H1 (cell line): ENCODE data around the gene CCNI2. TPM values are rescaled to one million over a fixed set of nuclear protein-coding genes. Genes with fewer than 3 reads are reported as not detected.

Experiments used
- CTCF ChIA-PET: fragments of 300-600 bp; sonication (Branson Sonifier 250); formaldehyde crosslinking; loops from one replicate; lab custom pipeline; 2021; ENCODE audit not compliant: partially characterized antibody; lab: Charles Lee
- POLR2A ChIA-PET: fragments of 300-600 bp; sonication (Branson Sonifier 250); formaldehyde crosslinking; loops from one replicate; lab custom pipeline; 2021; ENCODE audit warnings: inconsistent platforms; ENCODE audit not compliant: partially characterized antibody; lab: Charles Lee
- DNase-seq, 2 experiments: peaks; one replicate each; pipeline versions ENCODE4 v3.0.0 to v3.0.0-alpha.2; 2010 to 2022; ENCODE audit warnings: low spot score in 2 of 2, low read depth in 1 of 2, mixed read lengths in 1 of 2
- FAIRE-seq: peaks from 2 replicates; lab custom pipeline; 2011; peaks lifted over from hg19 to GRCh38; lab: Jason Lieb, UNC
- H2AFZ ChIP-seq: 2 replicates; pipeline ENCODE4 v1.8.1; 2012; ENCODE audit warnings: low read length, inconsistent platforms
- H2AK5ac ChIP-seq: 2 replicates; pipeline ENCODE4 v1.6.1; 2013; ENCODE audit warnings: low read depth, low read length
- H2BK120ac ChIP-seq: replicated peaks from 2 replicates; pipeline ENCODE3; 2013; ENCODE audit warnings: low read depth, low read length, inconsistent platforms
- H2BK12ac ChIP-seq: 2 replicates; pipeline ENCODE4 v1.6.1; 2013; ENCODE audit warnings: low read depth, low read length
- H2BK15ac ChIP-seq: 2 replicates; pipeline ENCODE4 v1.6.1; 2013; ENCODE audit warnings: low read length
- H2BK20ac ChIP-seq: 2 replicates; pipeline ENCODE4 v1.6.1; 2013; ENCODE audit warnings: low read length
- H2BK5ac ChIP-seq: 2 replicates; pipeline ENCODE4 v1.6.1; 2013; ENCODE audit warnings: low read depth, low read length
- H3K14ac ChIP-seq: 2 replicates; pipeline ENCODE4 v1.6.1; 2013; ENCODE audit warnings: inconsistent platforms; ENCODE audit not compliant: insufficient read length
- H3K18ac ChIP-seq: 2 replicates; pipeline ENCODE4 v1.6.1; 2013; ENCODE audit warnings: low read length; ENCODE audit errors: extremely low read depth
- H3K23ac ChIP-seq: 2 replicates; pipeline ENCODE4 v1.6.1; 2013; ENCODE audit warnings: inconsistent platforms; ENCODE audit not compliant: insufficient read length
- H3K23me2 ChIP-seq: 2 replicates; pipeline ENCODE4 v1.6.1; 2013; ENCODE audit warnings: low read depth, low read length
- H3K27ac ChIP-seq: 2 replicates; pipeline ENCODE4 v1.6.1; 2011; ENCODE audit warnings: low read depth, low read length, inconsistent platforms
- H3K27me3 ChIP-seq, 4 experiments: replicated peaks in 1 of 4; 1 replicate in 1 of 4; 2 replicates in 3 of 4; pipeline versions ENCODE4 v1.6.1 to v1.8.1; 2011 to 2013; ENCODE audit warnings: low read length in 3 of 4, mild to moderate bottlenecking in 3 of 4, inconsistent platforms in 2 of 4, mixed read lengths in 2 of 4, moderate library complexity in 1 of 4; ENCODE audit not compliant: control insufficient read depth in 3 of 4, insufficient read depth in 3 of 4; ENCODE audit errors: extremely low read depth in 1 of 4
- H3K36me3 ChIP-seq, 4 experiments: 2 replicates each; pipeline versions ENCODE4 v1.6.1 to v1.8.1; 2011 to 2013; ENCODE audit warnings: mild to moderate bottlenecking in 4 of 4, low read length in 3 of 4, moderate library complexity in 2 of 4, control low read depth in 1 of 4, inconsistent platforms in 1 of 4; ENCODE audit not compliant: insufficient read depth in 4 of 4, control insufficient read depth in 2 of 4
- H3K4ac ChIP-seq: replicated peaks from 2 replicates; pipeline ENCODE3; 2013; ENCODE audit warnings: low read length, low read depth, mixed read lengths, inconsistent platforms; ENCODE audit not compliant: insufficient read length
- H3K4me1 ChIP-seq, 4 experiments: replicated peaks in 1 of 4; 1 replicate in 1 of 4; 2 replicates in 3 of 4; pipeline versions ENCODE4 v1.6.1 to v1.8.1; 2011 to 2013; ENCODE audit warnings: low read length in 3 of 4, inconsistent platforms in 2 of 4, mixed read lengths in 1 of 4; ENCODE audit not compliant: insufficient read depth in 4 of 4, control insufficient read depth in 3 of 4
- H3K4me2 ChIP-seq, 2 experiments: 2 replicates each; pipeline versions ENCODE4 v1.6.1 to v1.8.1; 2011 to 2013; ENCODE audit warnings: low read depth in 2 of 2, low read length in 2 of 2, control low read depth in 1 of 2, inconsistent platforms in 1 of 2, mild to moderate bottlenecking in 1 of 2; ENCODE audit not compliant: insufficient read depth in 1 of 2
- H3K4me3 ChIP-seq, 4 experiments: fragments of 200-600, 300-600 bp in 1 of 4; sonication (generic), shearing (Covaris generic), sonication (Bioruptor Twin) in 1 of 4; 2 replicates each; pipeline versions ENCODE4 v1.5.1 to v1.8.1; 2011 to 2016; ENCODE audit warnings: low read length in 4 of 4, low read depth in 3 of 4, control low read depth in 2 of 4, inconsistent platforms in 2 of 4, mild to moderate bottlenecking in 2 of 4, mixed read lengths in 1 of 4, moderate library complexity in 1 of 4; ENCODE audit not compliant: insufficient read depth in 2 of 4; ENCODE audit errors: extremely low read depth in 1 of 4
- H3K56ac ChIP-seq: replicated peaks from 2 replicates; pipeline ENCODE3; 2013; ENCODE audit warnings: low read depth, mild to moderate bottlenecking, mixed read lengths, low read length, inconsistent platforms; ENCODE audit not compliant: insufficient read length
- H3K79me1 ChIP-seq: 2 replicates; pipeline ENCODE4 v1.6.1; 2013; ENCODE audit warnings: low read depth, low read length, control low read depth
- H3K79me2 ChIP-seq, 2 experiments: 2 replicates each; pipeline versions ENCODE4 v1.6.1 to v1.8.1; 2012 to 2013; ENCODE audit warnings: low read length in 2 of 2, mild to moderate bottlenecking in 2 of 2, inconsistent platforms in 1 of 2; ENCODE audit not compliant: insufficient read depth in 2 of 2, control insufficient read depth in 1 of 2
- H3K9ac ChIP-seq, 4 experiments: replicated peaks in 1 of 4; 1 replicate in 1 of 4; 2 replicates in 3 of 4; pipeline versions ENCODE4 v1.6.1 to v1.8.1; 2011 to 2013; ENCODE audit warnings: low read depth in 3 of 4, low read length in 3 of 4, control low read depth in 2 of 4, mild to moderate bottlenecking in 2 of 4, moderate library complexity in 2 of 4, inconsistent platforms in 1 of 4; ENCODE audit errors: extremely low read depth in 1 of 4
- H3K9me3 ChIP-seq, 2 experiments: 2 replicates each; pipeline versions ENCODE4 v1.6.1 to v1.8.1; 2012 to 2013; ENCODE audit warnings: mild to moderate bottlenecking in 2 of 2, moderate library complexity in 2 of 2, control low read depth in 1 of 2, inconsistent platforms in 1 of 2, low read depth in 1 of 2, low read length in 1 of 2, mixed read lengths in 1 of 2; ENCODE audit not compliant: insufficient read depth in 2 of 2
- H4K20me1 ChIP-seq, 2 experiments: replicated peaks in 1 of 2; 2 replicates each; pipeline versions ENCODE3 to v1.8.1; 2011 to 2013; ENCODE audit warnings: inconsistent platforms in 2 of 2, low read length in 2 of 2, mild to moderate bottlenecking in 1 of 2; ENCODE audit not compliant: insufficient read depth in 2 of 2, control insufficient read depth in 1 of 2
- H4K5ac ChIP-seq: 2 replicates; pipeline ENCODE4 v1.6.1; 2013; ENCODE audit warnings: low read length, low read depth, mixed read lengths, inconsistent platforms; ENCODE audit not compliant: insufficient read length
- H4K8ac ChIP-seq: 2 replicates; pipeline ENCODE4 v1.8.0; 2013; ENCODE audit warnings: mild to moderate bottlenecking, moderate library complexity, low read length, inconsistent platforms; ENCODE audit not compliant: insufficient read depth; ENCODE audit errors: extremely low read depth
- H4K91ac ChIP-seq: replicated peaks from 2 replicates; pipeline ENCODE3; 2013; ENCODE audit warnings: low read length, mixed read lengths, inconsistent platforms; ENCODE audit not compliant: insufficient read length
- EP300 ChIP-seq, 2 experiments: IDR thresholded peaks; 1 replicate in 1 of 2; 2 replicates in 1 of 2; pipeline ENCODE4 v1.6.1; 2011 to 2012; ENCODE audit warnings: low read depth in 2 of 2, low read length in 2 of 2, mild to moderate bottlenecking in 2 of 2, borderline replicate concordance in 1 of 2, inconsistent platforms in 1 of 2, moderate library complexity in 1 of 2
- EZH2 ChIP-seq: fragments of 200-600 bp; sonication (generic); IDR thresholded peaks from 2 replicates; pipeline ENCODE4 v1.7.1; 2012; ENCODE audit warnings: low read depth, mild to moderate bottlenecking, moderate library complexity, low read length, inconsistent platforms; ENCODE audit not compliant: severe bottlenecking
- MAFK ChIP-seq: IDR thresholded peaks from 2 replicates; pipeline ENCODE4 v1.6.1; 2012; ENCODE audit warnings: low read depth, mild to moderate bottlenecking, improper control_type of control experiment, low read length
- WGBS, 2 experiments: shearing (Covaris generic) in 1 of 2; methylation state at CpG; one replicate each; pipeline versions ENCODE4 v1.1.6 to v1.1.7; 2013 to 2015; ENCODE audit warnings: low lambda C conversion rate in 2 of 2, mixed read lengths in 2 of 2, inconsistent platforms in 1 of 2, low coverage in 1 of 2, missing lambda C conversion rate in 1 of 2; ENCODE audit not compliant: insufficient replicate concordance in 2 of 2, insufficient coverage in 1 of 2, insufficient read length in 1 of 2; ENCODE audit errors: extremely low coverage in 1 of 2, missing lambda C conversion rate in 1 of 2; 5-methylcytosine and 5-hydroxymethylcytosine counted together
- polyA plus RNA-seq, 7 experiments: library from polyadenylated mRNA; depleted of rRNA in 3 of 7; stranded (reverse) in 5 of 7; unstranded in 2 of 7; fragments of >200 nt in 5 of 7; fragments of 200-250 nt in 2 of 7; gene quantifications; 1 replicate in 5 of 7; 2 replicates in 1 of 7; 4 replicates in 1 of 7; pipeline versions ENCODE4 v1.2.1 to v1.2.3, GENCODE V29; 2011 to 2013; ENCODE audit warnings: missing spikeins in 2 of 7, mixed read lengths in 2 of 7
- total RNA-seq: library from RNA; stranded (reverse); fragmentation: NEBNext Ultra II Directional; extraction: Animal tissue kit (Norgen Biotek cat#: 25700); gene quantifications from 2 replicates; pipeline ENCODE4 v1.2.1, GENCODE V29; 2021

The CCNI2 gene
- total and polyA plus RNA-seq, 2 of the 8 experiments (the other 6 are each of a cell fraction or from before 2014, with no cell fraction given) = 1.3 to 1.4 TPM

GRCh38 chr5:132746592-132746953 is 653 bp upstream of the CCNI2 start:
- FAIRE-seq = no peak

More at GRCh38 chr5:132746592-132746953, 653 bp upstream of the CCNI2 start:
- Histone ChIP-seq H2BK12ac (no peak overlapping the region), H3K9me3 (no peaks in the 10 kb centered on the region), H2AFZ (no peak overlapping the region), H3K4me2 (peak overlapping the region; percentile 75 to 80; a peak in 2 of 4 replicates), H2BK5ac (no peak overlapping the region), H3K23me2 (peaks cover 7% of the 10 kb centered on the region; the same call in 1 of the 2 replicates), H2AK5ac (no peak overlapping the region), H4K5ac (no peak overlapping the region), H3K4me3 (peak overlapping the region; percentile 35 to 65 (median 46); a peak in 5 of 8 replicates), H3K23ac (no peak overlapping the region), H3K4ac (no peak overlapping the region), H3K36me3 (peaks cover 0 to 7% (median 0%) of the 10 kb centered on the region in 4 experiments; a peak in 1 of 8 replicates), H3K79me2 (no peaks in the 10 kb centered on the region), H3K79me1 (no peaks in the 10 kb centered on the region), H4K91ac (no peak overlapping the region), H3K9ac (no peak overlapping the region), H3K4me1 (peaks cover 0 to 4% (median 0%) of the 10 kb centered on the region in 4 experiments; a peak in 2 of 7 replicates), H2BK15ac (0 out of 2 replicates have a peak overlapping the region, but pooled peaks have one; percentile 72), H4K20me1 (no peaks in the 10 kb centered on the region), H2BK20ac (no peak overlapping the region), H2BK120ac (no peak overlapping the region), H3K27me3 (peaks cover 23 to 45% (median 36%) of the 10 kb centered on the region in 4 experiments), H3K56ac (no peak overlapping the region), H3K18ac (no peak overlapping the region), H3K27ac (no peak overlapping the region), H3K14ac (no peak overlapping the region), H4K8ac (no peak overlapping the region)
- 37% methylated on average over 3 of the region's 3 CpGs; no CpG with 5 or more reads in 1 of the 2 experiments for WGBS, 2 experiments
- DNase-seq = no peak
- ChIA-PET CTCF (interaction anchor here (0.6 to 18.2 kb wide), 19 partner anchors 9 to 418 kb away, joined by 3 to 322 read pairs (median 4); partner anchors contain the start of genes KIF3A and SHROOM1), POLR2A (interaction anchor here (0.7 to 1.5 kb wide), 2 partner anchors 9 to 67 kb away, joined by 3 to 9 read pairs; partner anchors contain the start of gene KIF3A)
- TF ChIP-seq EP300 (IDR thresholded peaks at IDR 0.05; ENCODE audit: borderline replicate concordance in 1 of 2, low read depth in 2 of 2, low read length in 2 of 2) = no peak
- TF ChIP-seq EZH2 = no peak
- no peak for TF ChIP-seq MAFK
